Neuronal stem cell (in vitro differentiated cells): Measurements from ENCODE around the gene RFX4. TPM values are rescaled to one million over a fixed set of nuclear protein-coding genes. Genes with fewer than 3 reads are reported as not detected.

Experiments
- DNase-seq: peaks from one replicate; pipeline ENCODE4 v3.0.0-alpha.2; 2013; ENCODE audit warnings: low spot score
- H2AFZ ChIP-seq: one replicate; pipeline ENCODE4 v1.6.1; 2013; ENCODE audit warnings: mild to moderate bottlenecking, low read length, inconsistent platforms
- H2AK5ac ChIP-seq: 2 replicates; pipeline ENCODE4 v1.6.1; 2013; ENCODE audit warnings: low read depth, mild to moderate bottlenecking, inconsistent platforms, low read length, moderate library complexity, mixed read lengths
- H2BK120ac ChIP-seq: 2 replicates; pipeline ENCODE4 v1.6.1; 2013; ENCODE audit warnings: low read depth, mild to moderate bottlenecking, inconsistent platforms, low read length, moderate library complexity, mixed read lengths
- H2BK12ac ChIP-seq: one replicate; pipeline ENCODE4 v1.6.1; 2013; ENCODE audit warnings: low read length, inconsistent platforms
- H2BK15ac ChIP-seq: 2 replicates; pipeline ENCODE4 v1.6.1; 2013; ENCODE audit warnings: mild to moderate bottlenecking, low read length, inconsistent platforms, mixed read lengths
- H2BK5ac ChIP-seq: one replicate; pipeline ENCODE4 v1.6.1; 2013; ENCODE audit warnings: inconsistent platforms, mild to moderate bottlenecking, low read length, moderate library complexity
- H3K14ac ChIP-seq: one replicate; pipeline ENCODE4 v1.6.1; 2013; ENCODE audit warnings: low read length, inconsistent platforms
- H3K18ac ChIP-seq: 2 replicates; pipeline ENCODE4 v1.6.1; 2013; ENCODE audit warnings: low read length, inconsistent platforms
- H3K23ac ChIP-seq: 2 replicates; pipeline ENCODE4 v1.6.1; 2013; ENCODE audit warnings: low read depth, mild to moderate bottlenecking, mixed read lengths, low read length, inconsistent platforms; ENCODE audit not compliant: poor library complexity
- H3K27ac ChIP-seq: replicated peaks from 3 replicates; pipeline ENCODE4 v1.5.1; 2013; ENCODE audit warnings: low read length, inconsistent platforms
- H3K27me3 ChIP-seq, 3 experiments: 2 replicates each; pipeline ENCODE4 v1.6.1; 2013; ENCODE audit warnings: low read length in 3 of 3, mild to moderate bottlenecking in 2 of 3, inconsistent platforms in 1 of 3, low read depth in 1 of 3, mixed read lengths in 1 of 3, moderate library complexity in 1 of 3; ENCODE audit not compliant: control insufficient read depth in 3 of 3, insufficient read depth in 3 of 3
- H3K36me3 ChIP-seq, 2 donors: replicated peaks in 1 of 2; 2 replicates each; pipeline ENCODE4 v1.6.1; 2013; ENCODE audit warnings: low read length in 2 of 2; ENCODE audit not compliant: control insufficient read depth in 2 of 2, insufficient read depth in 2 of 2
- H3K4ac ChIP-seq: 2 replicates; pipeline ENCODE4 v1.6.1; 2013; ENCODE audit warnings: inconsistent platforms, mild to moderate bottlenecking, low read length, moderate library complexity
- H3K4me1 ChIP-seq, 2 donors: 1 replicate in 1 of 2; 2 replicates in 1 of 2; pipeline ENCODE4 v1.6.1; 2013; ENCODE audit warnings: low read length in 2 of 2, low read depth in 1 of 2; ENCODE audit not compliant: control insufficient read depth in 2 of 2, insufficient read depth in 1 of 2
- H3K4me2 ChIP-seq: one replicate; pipeline ENCODE4 v1.6.1; 2013; ENCODE audit warnings: mild to moderate bottlenecking, low read length, inconsistent platforms; ENCODE audit not compliant: insufficient read depth, poor library complexity, severe bottlenecking
- H3K4me3 ChIP-seq, 2 donors: 2 replicates each; pipeline ENCODE4 v1.5.1; 2013; ENCODE audit warnings: low read length in 2 of 2, mild to moderate bottlenecking in 2 of 2, inconsistent platforms in 1 of 2, moderate library complexity in 1 of 2
- H3K79me1 ChIP-seq: one replicate; pipeline ENCODE4 v1.6.1; 2013; ENCODE audit warnings: low read depth, mild to moderate bottlenecking, inconsistent platforms, low read length, moderate library complexity
- H3K9ac ChIP-seq: one replicate; pipeline ENCODE4 v1.6.1; 2013; ENCODE audit warnings: mild to moderate bottlenecking, low read depth, low read length, inconsistent platforms; ENCODE audit not compliant: poor library complexity
- H3K9me3 ChIP-seq, 2 donors: replicated peaks in 1 of 2; 2 replicates each; pipeline versions ENCODE3 to v1.6.1; 2013; ENCODE audit warnings: low read length in 2 of 2, mild to moderate bottlenecking in 2 of 2, inconsistent platforms in 1 of 2, low read depth in 1 of 2, mixed read lengths in 1 of 2, moderate library complexity in 1 of 2; ENCODE audit not compliant: control insufficient read depth in 2 of 2, insufficient read depth in 1 of 2
- H4K8ac ChIP-seq: one replicate; pipeline ENCODE4 v1.6.1; 2013; ENCODE audit warnings: low read depth, mild to moderate bottlenecking, inconsistent platforms, low read length, moderate library complexity
- H4K91ac ChIP-seq: one replicate; pipeline ENCODE4 v1.6.1; 2013; ENCODE audit warnings: low read length, low read depth, mild to moderate bottlenecking, inconsistent platforms; ENCODE audit not compliant: poor library complexity
- WGBS, 2 donors: extraction: QIAGEN DNeasy Blood & Tissue Kit; methylation state at CpG; one replicate each; pipeline ENCODE4 v1.1.7; 2013; ENCODE audit warnings: missing lambda C conversion rate in 2 of 2, mixed read lengths in 1 of 2; ENCODE audit not compliant: insufficient read length in 2 of 2, insufficient replicate concordance in 1 of 2; ENCODE audit errors: extremely low coverage in 2 of 2; 5-methylcytosine and 5-hydroxymethylcytosine counted together
- polyA plus RNA-seq, 2 experiments: library from polyadenylated mRNA; stranded (reverse); fragments of 200-250 nt; gene quantifications; one replicate each; pipeline ENCODE4 v1.2.3, GENCODE V29; 2013

RFX4 gene
- polyA plus RNA-seq (2013, experiment 1 of 2) = 0.89 TPM
- polyA plus RNA-seq (2013, experiment 2 of 2) = 0.89 TPM

GRCh38 chr12:106582641-106583230 lies at the start of gene RFX4:
Gene RFX4, plus strand, starts transcription at chr12:106583004. Its CDS starts 317 bp downstream, at chr12:106583321.
- peak within 1 kb of the TSS; percentile 85 for H3K18ac ChIP-seq
- H3K4me2 ChIP-seq = peak within 1 kb of the TSS; percentile 87
- peak within 1 kb of the TSS; percentile 86 for H2AFZ ChIP-seq
- no peaks in the 10 kb centered on the region for H3K79me1 ChIP-seq
- no peak within 1 kb of the TSS for H4K8ac ChIP-seq
- peaks cover 18 to 32% of the 10 kb centered on the region in 2 donors for H3K4me1 ChIP-seq
- H3K14ac ChIP-seq = no peak within 1 kb of the TSS
- no peak within 1 kb of the TSS for H3K27ac ChIP-seq
- H3K9ac ChIP-seq = peak within 1 kb of the TSS; percentile 61
- DNase-seq = peak; percentile 76
- no CpG with 5 or more reads among the region's 29 CpGs for WGBS, 2 donors
- peak within 1 kb of the TSS; percentile 7 for H2BK120ac ChIP-seq
- H3K36me3 ChIP-seq = peaks cover 0 to 19% of the 10 kb centered on the region in 2 donors
- no peak within 1 kb of the TSS for H2BK5ac ChIP-seq
- peaks cover 0 to 3% of the 10 kb centered on the region in 2 donors for H3K9me3 ChIP-seq
- H3K23ac ChIP-seq = no peak within 1 kb of the TSS
- H2BK15ac ChIP-seq = no peak within 1 kb of the TSS
- H3K4me3 ChIP-seq = peak within 1 kb of the TSS; percentile 63 to 83
- no peak within 1 kb of the TSS for H3K4ac ChIP-seq
- no peak within 1 kb of the TSS for H4K91ac ChIP-seq
- peak within 1 kb of the TSS; percentile 53 for H2BK12ac ChIP-seq
- peaks cover 0 to 69% (median 7%) of the 10 kb centered on the region in 3 experiments for H3K27me3 ChIP-seq
- H2AK5ac ChIP-seq = peak within 1 kb of the TSS; percentile 17

- Histone ChIP-seq H3K4me2 (no peak overlapping the region), H2BK15ac (no peak overlapping the region), H3K4ac (no peak overlapping the region), H3K9ac (no peak overlapping the region), H3K4me3 (peak overlapping the region in 1 of 2 donors; percentile 61), H3K9me3 (peaks cover 0 to 6% of the 10 kb centered on the region in 2 donors), H2AK5ac (no peak overlapping the region), H4K91ac (no peak overlapping the region), H2BK5ac (no peak overlapping the region), H3K18ac (no peak overlapping the region), H2AFZ (no peak overlapping the region), H4K8ac (no peak overlapping the region), H3K4me1 (no peaks in the 10 kb centered on the region), H2BK12ac (no peak overlapping the region), H3K27ac (no peak overlapping the region), H3K27me3 (no peaks in the 10 kb centered on the region), H3K36me3 (peaks cover 0 to 2% of the 10 kb centered on the region in 2 donors), H3K14ac (no peak overlapping the region), H2BK120ac (no peak overlapping the region), H3K79me1 (no peaks in the 10 kb centered on the region), H3K23ac (no peak overlapping the region)
- no peak for DNase-seq
These were observed 41.6 kb upstream of the RFX4 start for GRCh38 chr12:106541201-106541600.

DNA sequence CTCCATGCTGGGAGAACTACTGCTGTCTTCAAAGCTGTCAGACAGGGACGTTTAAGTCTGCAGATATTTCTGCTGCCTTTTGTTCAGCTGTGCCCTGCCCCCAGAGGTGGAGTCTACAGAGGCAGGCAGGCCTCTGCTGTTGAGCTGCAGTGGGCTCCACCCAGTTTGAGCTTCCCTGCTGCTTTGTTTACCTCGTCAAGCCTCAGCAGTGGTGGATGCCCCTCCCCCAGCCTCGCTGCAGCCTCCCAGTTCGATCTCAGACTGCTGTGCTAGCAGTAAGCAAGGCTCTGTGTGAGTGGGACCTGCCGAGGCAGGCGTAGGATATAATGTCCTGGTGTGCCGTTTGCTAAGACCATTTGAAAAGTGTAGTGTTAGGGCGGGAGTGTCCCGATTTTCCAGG lies 31.4 kb upstream of the RFX4 start:
- Histone ChIP-seq H3K9ac (no peak overlapping the region), H3K79me1 (no peaks in the 10 kb centered on the region), H4K8ac (no peak overlapping the region), H3K4ac (no peak overlapping the region), H2AK5ac (no peak overlapping the region), H3K4me3 (no peak overlapping the region), H2AFZ (no peak overlapping the region), H2BK15ac (no peak overlapping the region), H3K23ac (peak overlapping the region; percentile 91), H3K18ac (no peak overlapping the region), H3K27me3 (no peaks in the 10 kb centered on the region), H3K4me1 (no peaks in the 10 kb centered on the region), H2BK5ac (no peak overlapping the region), H2BK120ac (no peak overlapping the region), H3K4me2 (no peak overlapping the region), H3K14ac (peak overlapping the region; percentile 38), H3K36me3 (no peaks in the 10 kb centered on the region), H3K9me3 (peaks cover 4 to 15% of the 10 kb centered on the region in 2 donors), H2BK12ac (no peak overlapping the region), H3K27ac (no peak overlapping the region), H4K91ac (no peak overlapping the region)
- no peak for DNase-seq
- WGBS, 2 donors = no CpG with 5 or more reads among the region's 9 CpGs

DNA sequence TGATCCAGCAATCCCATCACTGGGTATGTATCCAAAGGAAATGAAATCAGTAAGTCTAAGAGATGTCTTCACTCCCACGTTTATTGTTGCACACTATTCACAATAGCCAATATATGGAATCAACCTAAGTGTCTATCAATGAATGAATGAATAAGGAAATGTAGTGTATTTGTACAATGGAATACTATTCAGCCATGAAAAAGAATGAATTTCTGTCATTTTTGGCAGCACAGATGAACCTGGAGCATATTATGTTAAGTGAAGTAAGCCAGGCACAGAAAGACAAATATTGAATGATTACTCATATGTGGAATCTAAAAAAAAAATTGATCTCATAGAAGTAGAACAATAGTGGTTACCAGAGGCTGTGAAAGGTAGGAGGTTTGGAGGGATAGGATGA lies 30.6 kb upstream of the RFX4 start:
- Histone ChIP-seq H3K18ac (no peak overlapping the region), H3K23ac (no peak overlapping the region), H3K4me3 (no peak overlapping the region), H2AK5ac (no peak overlapping the region), H3K27me3 (no peaks in the 10 kb centered on the region), H3K4me1 (no peaks in the 10 kb centered on the region), H3K4ac (no peak overlapping the region), H3K4me2 (no peak overlapping the region), H3K36me3 (no peaks in the 10 kb centered on the region), H3K14ac (no peak overlapping the region), H2AFZ (no peak overlapping the region), H2BK5ac (no peak overlapping the region), H4K8ac (no peak overlapping the region), H2BK120ac (no peak overlapping the region), H2BK15ac (no peak overlapping the region), H3K27ac (no peak overlapping the region), H3K79me1 (no peaks in the 10 kb centered on the region), H4K91ac (no peak overlapping the region), H3K9ac (no peak overlapping the region), H3K9me3 (peaks cover 4 to 15% of the 10 kb centered on the region in 2 donors), H2BK12ac (no peak overlapping the region)
- no peak for DNase-seq
- no CpG with 5 or more reads among the region's 1 CpG for whole genome bisulfite sequencing, 2 donors
